Pancreas (tissue), 10 donors: Measurements from ENCODE around the gene PDE3B. TPM values are rescaled to one million over a fixed set of nuclear protein-coding genes. Genes with fewer than 3 reads are reported as not detected.
"Not testable (repeated sequence)": the region's sequence is repeated elsewhere in the genome, so short reads cannot be mapped to it uniquely, and the experiment has no call there.

Source experiments
- ATAC-seq, 4 donors: fragments of 200-7000 bp; cut with Tn5 transposase; one replicate each; pipeline versions ENCODE4 v1.8.0 to v1.9.1; 2020; ENCODE audit warnings: mild to moderate bottlenecking in 4 of 4, moderate library complexity in 4 of 4
- DNase-seq, 6 donors: peaks; one replicate each; pipeline ENCODE4 v3.0.0-alpha.2; 2020
- FAIRE-seq: peaks from 2 replicates; lab custom pipeline; 2012; peaks lifted over from hg19 to GRCh38; lab: Jason Lieb, UNC
- H3K27ac ChIP-seq, 4 donors: fragments of 200-600 bp; sonication (generic); 1 replicate in 3 of 4; 2 replicates in 1 of 4; pipeline versions ENCODE4 v1.5.0 to v1.8.0; 2020
- H3K27me3 ChIP-seq, 4 donors: fragments of 200-600 bp; one replicate each; pipeline ENCODE4 v1.8.0; 2021
- H3K36me3 ChIP-seq, 3 donors: fragments of 200-600 bp; sonication (generic) in 1 of 3; one replicate each; pipeline versions ENCODE4 v1.5.0 to v1.8.0; 2020 to 2021
- H3K4me1 ChIP-seq, 3 donors: fragments of 200-600 bp; one replicate each; pipeline ENCODE4 v1.8.0; 2021
- H3K4me3 ChIP-seq, 4 donors: fragments of 200-600 bp; sonication (generic) in 2 of 4; one replicate each; pipeline versions ENCODE4 v1.5.0 to v1.8.0; 2020 to 2021
- H3K9me3 ChIP-seq, 4 donors: fragments of 200-600 bp; one replicate each; pipeline ENCODE4 v1.8.0; 2021
- CTCF ChIP-seq, 4 donors: fragments of 200-600 bp; sonication (generic) in 3 of 4; IDR thresholded peaks; one replicate each; pipeline versions ENCODE4 v1.5.0 to v1.8.0; 2021; ENCODE audit warnings: antibody characterized with exemption in 4 of 4
- WGBS, 2 donors: extraction: QIAGEN DNeasy Blood & Tissue Kit; methylation state at CpG; one replicate each; pipeline ENCODE4 v1.1.7; 2013; 5-methylcytosine and 5-hydroxymethylcytosine counted together
- intact Hi-C, 3 donors: fragments of 100-400 bp; cut with DNase I; formaldehyde crosslinking; loops; one replicate each; pipeline versions ENCODE4 v1.11.1 to v1.14.2; 2022
- polyA plus RNA-seq, 2 donors: library from polyadenylated mRNA; stranded (reverse); fragments of 200-250 nt; gene quantifications; one replicate each; pipeline ENCODE4 v1.2.3, GENCODE V29; 2013
- total RNA-seq, 6 donors: library from RNA; stranded (reverse); fragmentation: NEBNext Ultra II Directional in 4 of 6; extraction: Animal tissue kit (Norgen Biotek cat#: 25700) in 4 of 6; gene quantifications; one replicate each; pipeline versions ENCODE4 v1.2.1 to v1.2.4, GENCODE V29; 2021 to 2023
- donor health status: healthy with polysubstance abuse.
- donor health status: DM: no; HTN: no; CAD: no; lungs with moderate emphysema.
- donor health status: DM: no; HTN: no; CAD: no.
- donor health status: control.
- donor health status: control.
- donor health status: Bipolar disorder and iron deficiency.
- donor health status: DM: yes; HTN: yes; CAD: no.
- donor health status: DM: no; HTN: no; CAD: no.
- donor health status: DM: no; HTN: no; CAD: no.
- donor health status: DM: yes; HTN: yes; CAD: no.

PDE3B gene
- total RNA-seq (10 to 100 TPM in 3 of 6 donors, 1 to 10 TPM in 3; 5.1 to 14.1 (median 9.9) TPM), polyA plus RNA-seq (1 to 10 TPM; 5.5 to 9.4 TPM)

GRCh38 chr11:14643697-14644225, at the start of gene PDE3B:
PDE3B (plus strand) TSS chr11:14643804; CDS start chr11:14644076, 272 bp downstream.
- Histone ChIP-seq H3K27ac (peak within 1 kb of the TSS; percentile 71 to 95 (median 88)), H3K4me1 (peaks cover 0 to 16% (median 0%) of the 10 kb centered on the region in 3 donors), H3K36me3 (no peaks in the 10 kb centered on the region), H3K27me3 (no peaks in the 10 kb centered on the region), H3K4me3 (peak within 1 kb of the TSS; percentile 58 to 87 (median 77)), H3K9me3 (no peaks in the 10 kb centered on the region)
- FAIRE-seq (no peak), DNase-seq (peak; percentile 85 to 95 (median 89)), ATAC-seq (peak; percentile 85 to 93 (median 91))
- TF ChIP-seq CTCF (IDR thresholded peaks at IDR 0.05) = no peak
- WGBS, 2 donors = 0% methylated on average over 43 to 59 of the region's 59 CpGs
- intact Hi-C loops = no loop called here

DNA sequence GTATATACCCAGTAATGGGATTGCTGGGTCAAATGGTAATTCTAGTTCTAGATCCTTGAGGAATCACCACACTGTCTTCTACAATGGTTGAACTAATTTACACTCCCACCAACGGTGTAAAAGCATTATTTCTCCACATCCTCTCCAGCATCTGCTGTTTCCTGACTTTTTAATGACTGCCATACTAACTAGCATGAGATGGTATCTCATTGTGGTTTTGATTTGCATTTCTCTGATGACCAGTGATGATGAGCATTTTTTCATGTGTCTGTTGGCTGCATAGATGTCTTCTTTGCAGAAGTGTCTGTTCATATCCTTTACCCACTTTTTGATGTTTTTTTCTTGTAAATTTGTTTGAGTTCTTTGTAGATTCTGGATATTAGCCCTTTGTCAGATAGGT, 48.3 kb upstream of the PDE3B start:
- ATAC-seq, H3K4me1 ChIP-seq, H3K27ac ChIP-seq, H3K36me3 ChIP-seq, H3K27me3 ChIP-seq, FAIRE-seq, intact Hi-C loops, DNase-seq, H3K4me3 ChIP-seq, H3K9me3 ChIP-seq: not testable (repeated sequence)
- WGBS, 2 donors = 84 to 88% methylated on average over 1 of the region's 1 CpG

DNA sequence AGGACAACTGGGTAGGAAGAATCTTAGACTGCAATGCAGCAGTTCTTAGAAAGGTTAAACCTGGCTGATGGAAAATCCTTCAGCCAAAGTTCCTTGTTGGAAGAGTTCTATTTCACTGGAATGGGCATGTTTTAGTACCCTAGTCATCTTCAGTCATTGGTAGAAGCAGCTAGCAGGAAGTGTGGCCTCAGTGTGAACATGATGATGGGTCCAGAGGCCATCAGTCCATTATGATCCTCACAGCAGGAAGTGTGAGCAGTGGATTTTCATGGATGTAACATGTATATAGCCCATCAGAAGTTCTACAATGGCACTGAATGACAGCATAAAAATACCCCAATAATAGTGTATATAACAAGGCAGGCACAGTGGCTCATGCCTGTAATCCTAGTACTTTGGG, 35.9 kb upstream of the PDE3B start:
- FAIRE-seq = no peak
- H3K27ac ChIP-seq = no peak overlapping the region
- H3K4me1 ChIP-seq = peaks cover 0 to 5% (median 0%) of the 10 kb centered on the region in 3 donors
- TF ChIP-seq CTCF (IDR thresholded peaks at IDR 0.05) = no peak
- H3K36me3 ChIP-seq = no peaks in the 10 kb centered on the region
- DNase-seq = no peak
- no peaks in the 10 kb centered on the region for H3K27me3 ChIP-seq
- no peak overlapping the region for H3K4me3 ChIP-seq
- ATAC-seq = no peak
- intact Hi-C loops = no loop called here
- no peaks in the 10 kb centered on the region for H3K9me3 ChIP-seq

DNA sequence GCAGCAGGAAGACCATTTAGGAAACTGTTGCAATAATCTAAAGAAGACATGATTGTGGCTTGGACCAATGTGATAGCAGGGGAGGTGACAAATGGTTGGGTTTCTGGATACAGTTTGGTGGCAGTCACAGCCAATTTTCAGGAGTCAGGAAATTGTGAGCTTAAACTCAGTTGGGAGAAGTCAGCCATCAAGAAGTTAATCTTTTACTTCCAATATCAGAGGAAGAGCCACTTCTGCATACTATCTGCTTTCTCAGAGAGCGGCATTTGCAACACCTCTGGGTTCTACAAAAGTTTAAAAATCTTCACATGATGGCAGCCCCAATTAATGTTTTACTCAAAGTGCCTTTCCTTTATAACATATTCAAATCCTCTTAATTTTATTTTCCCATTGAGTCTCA, 33.7 kb upstream of the PDE3B start:
- H3K27me3 ChIP-seq = no peaks in the 10 kb centered on the region
- no peak for TF ChIP-seq CTCF (IDR thresholded peaks at IDR 0.05)
- ATAC-seq (no peak), FAIRE-seq (no peak), DNase-seq (no peak)
- no peaks in the 10 kb centered on the region for H3K36me3 ChIP-seq
- 69 to 85% methylated on average over 1 of the region's 1 CpG for WGBS, 2 donors
- no peak overlapping the region for H3K4me3 ChIP-seq
- H3K4me1 ChIP-seq = peaks cover 0 to 6% (median 0%) of the 10 kb centered on the region in 3 donors
- intact Hi-C loops = no loop called here
- no peaks in the 10 kb centered on the region for H3K9me3 ChIP-seq
- no peak overlapping the region for H3K27ac ChIP-seq

DNA sequence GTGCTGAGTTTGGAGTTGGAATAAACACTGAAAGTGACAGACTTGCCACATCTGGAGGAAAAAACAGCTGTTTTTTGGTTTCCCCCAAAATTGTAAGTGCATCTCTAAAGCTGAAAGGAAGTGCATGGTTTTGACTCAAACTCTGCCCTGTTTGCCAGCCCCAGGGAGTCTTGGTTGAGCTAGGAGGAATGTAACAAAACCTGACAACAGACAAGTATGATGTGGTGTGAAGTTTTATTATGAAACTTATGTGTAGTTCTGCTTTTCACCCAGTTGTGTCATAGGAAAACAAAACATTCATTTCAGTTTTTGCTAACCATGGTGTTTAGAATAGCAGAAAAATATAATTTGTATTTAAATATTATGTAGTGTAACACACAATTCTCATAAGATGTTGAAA, 31.7 kb upstream of the PDE3B start:
- Histone ChIP-seq H3K27ac (no peak overlapping the region), H3K36me3 (no peaks in the 10 kb centered on the region), H3K9me3 (no peaks in the 10 kb centered on the region), H3K27me3 (no peaks in the 10 kb centered on the region), H3K4me1 (peaks cover 0 to 6% (median 0%) of the 10 kb centered on the region in 3 donors), H3K4me3 (no peak overlapping the region)
- DNase-seq (no peak), FAIRE-seq (no peak), ATAC-seq (peak in 2 of 4 donors; percentile 32 to 34)
- TF ChIP-seq CTCF (IDR thresholded peaks at IDR 0.05) = no peak
- intact Hi-C loops = no loop called here
